NB4 (cell line): ENCODE data around the gene SOX13.
"Not testable (repeated sequence)": the region's sequence is repeated elsewhere in the genome, so short reads cannot be mapped to it uniquely, and the experiment has no call there.

Source experiments
- POLR2A ChIP-seq: IDR thresholded peaks from 2 replicates; pipeline ENCODE4 v1.6.1; 2011; ENCODE audit warnings: mild to moderate bottlenecking; ENCODE audit not compliant: insufficient read length; ENCODE audit errors: extremely low read depth
- TF ChIP-seq, protein P1 (sequence below): IDR thresholded peaks from one replicate; pipeline ENCODE4 v1.5.1; 2012; ENCODE audit warnings: low read depth, low read length

DNA sequence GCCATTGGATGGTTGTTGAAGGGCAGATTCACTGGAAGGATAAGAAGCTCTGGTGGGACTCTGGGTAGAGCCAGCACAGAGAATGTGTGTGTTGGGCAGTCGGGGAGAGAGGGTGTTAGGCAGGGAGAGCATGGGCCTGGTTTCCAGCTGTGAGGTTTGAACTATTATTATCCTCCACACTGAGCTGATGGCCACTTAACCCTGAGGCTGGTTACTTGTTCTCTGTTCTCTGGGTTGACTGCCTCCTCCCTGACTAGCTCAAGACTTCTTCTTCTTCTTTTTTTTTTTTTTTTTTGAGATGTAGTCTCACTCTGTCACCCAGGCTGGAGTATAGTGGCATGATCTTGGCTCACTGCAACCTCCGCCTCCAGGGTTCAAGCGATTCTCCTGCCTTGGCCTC is 17.2 kb downstream of the SOX13 start:
- not testable (repeated sequence) for TF ChIP-seq POLR2A
- TF ChIP-seq, protein P1, sequence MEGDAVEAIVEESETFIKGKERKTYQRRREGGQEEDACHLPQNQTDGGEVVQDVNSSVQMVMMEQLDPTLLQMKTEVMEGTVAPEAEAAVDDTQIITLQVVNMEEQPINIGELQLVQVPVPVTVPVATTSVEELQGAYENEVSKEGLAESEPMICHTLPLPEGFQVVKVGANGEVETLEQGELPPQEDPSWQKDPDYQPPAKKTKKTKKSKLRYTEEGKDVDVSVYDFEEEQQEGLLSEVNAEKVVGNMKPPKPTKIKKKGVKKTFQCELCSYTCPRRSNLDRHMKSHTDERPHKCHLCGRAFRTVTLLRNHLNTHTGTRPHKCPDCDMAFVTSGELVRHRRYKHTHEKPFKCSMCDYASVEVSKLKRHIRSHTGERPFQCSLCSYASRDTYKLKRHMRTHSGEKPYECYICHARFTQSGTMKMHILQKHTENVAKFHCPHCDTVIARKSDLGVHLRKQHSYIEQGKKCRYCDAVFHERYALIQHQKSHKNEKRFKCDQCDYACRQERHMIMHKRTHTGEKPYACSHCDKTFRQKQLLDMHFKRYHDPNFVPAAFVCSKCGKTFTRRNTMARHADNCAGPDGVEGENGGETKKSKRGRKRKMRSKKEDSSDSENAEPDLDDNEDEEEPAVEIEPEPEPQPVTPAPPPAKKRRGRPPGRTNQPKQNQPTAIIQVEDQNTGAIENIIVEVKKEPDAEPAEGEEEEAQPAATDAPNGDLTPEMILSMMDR, result not testable (repeated sequence)
